Activated CD8-positive, alpha-beta memory T cell treated with anti-CD3 and anti-CD28 coated beads for 48 hours (primary cell): ENCODE measurements around the gene CHCHD3.
"Not testable (repeated sequence)": the region's sequence is repeated elsewhere in the genome, so short reads cannot be mapped to it uniquely, and the experiment has no call there.

Source experiments
- DNase-seq, 3 experiments: peaks; one replicate each; pipeline ENCODE4 v3.0.0-alpha.2; 2020; ENCODE audit warnings: low read depth in 2 of 3, low spot score in 2 of 3

CHCHD3 gene

DNA sequence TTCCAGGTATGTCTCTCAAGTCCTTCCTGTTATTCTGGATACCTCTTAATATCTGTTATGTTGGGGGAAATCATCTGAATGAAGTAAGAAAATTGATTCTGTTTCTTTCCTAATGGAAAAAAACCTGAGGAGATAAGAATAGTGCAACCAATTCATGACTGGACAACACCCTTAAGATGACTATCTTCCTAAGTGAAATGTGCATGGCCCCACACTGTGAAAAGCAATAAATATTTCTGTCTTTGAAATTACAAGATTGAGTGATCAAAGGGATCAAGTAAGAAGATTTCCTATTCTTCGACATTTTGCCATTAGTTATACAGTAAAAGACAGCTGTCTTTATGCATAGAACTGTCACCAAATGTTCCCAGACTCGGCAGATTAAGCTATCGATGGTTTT, 73.9 kb downstream of the CHCHD3 start:
- DNase-seq: no peak

DNA sequence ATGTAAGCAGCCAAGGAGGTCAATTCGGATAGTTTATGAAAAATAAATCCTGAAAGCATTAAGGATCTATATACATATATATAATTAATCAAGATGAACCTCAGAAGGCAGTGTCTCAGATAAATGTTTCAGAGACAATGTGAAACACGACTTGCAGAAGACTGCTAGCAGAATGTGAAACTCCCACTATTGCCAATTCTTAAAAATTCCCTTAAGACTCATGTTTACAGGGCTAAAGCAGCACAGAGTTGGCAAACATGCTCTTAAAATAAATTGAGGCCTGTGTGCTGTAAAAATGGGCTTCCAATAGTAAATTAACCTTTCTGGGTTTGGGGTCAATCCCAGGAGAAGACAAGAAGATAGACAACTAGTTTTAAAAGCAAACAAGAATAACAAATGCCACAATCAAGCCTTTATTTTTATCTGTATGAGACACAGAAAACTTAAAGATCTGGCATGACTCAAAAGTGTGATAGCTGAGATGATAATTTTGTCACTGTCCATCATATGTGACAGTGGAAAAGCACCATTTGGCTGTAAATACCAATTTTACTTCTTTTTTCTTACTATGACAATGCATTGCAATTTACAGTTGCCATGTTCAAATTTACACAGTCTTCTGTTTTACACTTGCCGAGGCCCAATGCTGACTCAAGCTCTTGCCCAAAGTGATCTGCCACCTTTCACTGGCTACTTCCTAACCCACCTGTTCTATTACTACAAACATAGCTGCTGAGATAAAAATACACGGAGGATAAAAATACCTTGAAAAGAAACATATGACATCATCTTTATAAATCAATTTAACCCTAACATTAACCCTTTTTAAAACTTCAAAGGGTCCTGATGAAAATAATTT, 78.6 kb downstream of the CHCHD3 start:
- DNase-seq: no peak

- DNase-seq: no peak
Observed at GRCh38 chr7:133001727-133002126, 80.2 kb downstream of the CHCHD3 start.

DNA sequence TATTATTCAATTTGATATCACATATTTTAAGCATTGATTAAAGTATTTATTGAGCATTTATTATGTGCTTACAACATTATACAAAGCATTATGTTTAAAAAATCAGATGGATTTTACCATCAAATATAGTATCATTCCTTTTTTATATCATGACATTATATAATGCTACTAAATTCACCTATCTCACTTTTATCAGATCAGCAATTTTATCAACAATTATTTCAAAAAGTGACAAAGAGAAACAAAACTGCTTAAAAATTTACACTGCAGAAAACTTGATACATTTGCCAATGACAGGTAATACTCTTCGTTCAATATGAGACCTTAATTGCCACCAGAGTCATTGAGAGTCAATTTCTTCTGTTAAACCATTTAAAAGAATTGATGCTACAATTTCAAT, 82.0 kb downstream of the CHCHD3 start:
- no peak for DNase-seq

GRCh38 chr7:132998763-132999162, 83.1 kb downstream of the CHCHD3 start:
- DNase-seq: no peak

- DNase-seq: no peak
Observed at GRCh38 chr7:132997505-132997904, 84.4 kb downstream of the CHCHD3 start.

DNA sequence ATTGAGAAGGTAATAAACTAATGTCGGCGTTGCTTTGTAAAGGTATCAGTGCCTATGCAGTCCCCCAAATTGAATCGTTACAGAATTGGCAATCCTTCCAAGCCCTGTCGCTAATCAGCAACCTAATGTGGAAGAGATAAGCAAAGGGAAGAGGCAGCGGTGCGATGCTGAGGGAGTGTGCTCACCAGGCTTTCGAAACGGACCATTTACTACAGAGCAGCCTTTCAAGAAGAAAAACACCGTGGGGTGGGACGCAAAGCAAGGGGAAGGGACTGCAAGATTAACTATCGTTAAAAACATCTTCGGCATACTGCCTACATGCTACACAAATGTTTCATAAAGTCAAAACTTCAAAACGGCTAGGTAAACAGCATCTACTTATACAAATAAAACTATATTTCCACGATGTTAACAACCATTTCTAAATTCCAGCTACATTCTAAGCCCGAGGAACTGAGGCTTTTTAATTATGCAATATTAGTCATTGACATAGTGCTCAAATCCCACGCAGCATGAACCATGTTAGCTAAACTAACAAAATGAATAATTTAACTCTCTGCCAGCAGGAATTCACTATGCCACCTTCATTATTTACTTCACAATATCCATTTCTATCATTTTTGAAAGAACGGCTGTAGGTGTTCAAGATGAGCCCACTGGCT, 85.2 kb downstream of the CHCHD3 start:
- DNase-seq: no peak

- DNase-seq: no peak
Observed at GRCh38 chr7:132993377-132994013, 88.4 kb downstream of the CHCHD3 start.

GRCh38 chr7:132991615-132992587, 90.0 kb downstream of the CHCHD3 start:
- no peak for DNase-seq

- DNase-seq: no peak
Observed at GRCh38 chr7:132988117-132988516, 93.8 kb downstream of the CHCHD3 start.

- DNase-seq: no peak
Observed at GRCh38 chr7:132980402-132980801, 101.5 kb downstream of the CHCHD3 start.

- no peak for DNase-seq
Observed at GRCh38 chr7:132979524-132979923, 102.4 kb downstream of the CHCHD3 start.

GRCh38 chr7:132977234-132977633, 104.7 kb downstream of the CHCHD3 start:
- DNase-seq: no peak

DNA sequence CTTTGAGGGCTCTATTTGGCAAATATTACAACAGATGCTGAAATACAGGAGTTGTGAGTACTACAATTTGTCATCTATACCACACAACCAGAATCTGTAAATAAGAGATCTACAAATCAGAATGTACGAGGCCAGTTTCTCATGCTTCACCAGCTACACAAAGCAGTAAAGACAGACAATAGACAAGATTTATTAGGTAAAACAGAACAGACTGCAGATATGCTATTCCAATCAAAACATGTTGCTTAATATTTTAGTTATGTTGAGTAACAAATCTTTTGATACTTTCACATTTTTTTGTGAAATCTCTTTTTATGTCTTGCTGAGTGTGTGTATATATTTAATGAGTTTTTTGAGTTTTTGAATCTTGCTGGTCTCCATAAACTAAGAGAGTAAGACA, 109.1 kb downstream of the CHCHD3 start:
- no peak for DNase-seq

DNA sequence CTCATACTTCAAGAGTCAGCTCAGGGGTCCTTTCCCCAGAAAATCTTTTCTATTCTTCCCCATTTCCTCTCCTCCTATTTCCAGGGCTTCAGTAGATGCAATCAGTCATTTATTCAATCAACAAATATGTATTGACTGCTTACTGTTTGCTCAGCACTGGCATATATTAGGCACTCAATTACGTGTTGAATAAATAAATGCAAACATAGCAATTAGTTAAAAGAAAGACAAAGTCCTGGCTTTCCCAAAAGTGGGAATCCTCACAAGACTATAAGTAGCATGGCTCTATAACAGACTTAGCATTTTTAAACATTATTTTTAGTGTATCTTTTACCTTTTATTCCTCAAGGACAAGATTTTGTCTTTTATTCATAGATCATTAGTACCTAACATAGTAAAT, 111.6 kb downstream of the CHCHD3 start:
- DNase-seq: no peak

DNA sequence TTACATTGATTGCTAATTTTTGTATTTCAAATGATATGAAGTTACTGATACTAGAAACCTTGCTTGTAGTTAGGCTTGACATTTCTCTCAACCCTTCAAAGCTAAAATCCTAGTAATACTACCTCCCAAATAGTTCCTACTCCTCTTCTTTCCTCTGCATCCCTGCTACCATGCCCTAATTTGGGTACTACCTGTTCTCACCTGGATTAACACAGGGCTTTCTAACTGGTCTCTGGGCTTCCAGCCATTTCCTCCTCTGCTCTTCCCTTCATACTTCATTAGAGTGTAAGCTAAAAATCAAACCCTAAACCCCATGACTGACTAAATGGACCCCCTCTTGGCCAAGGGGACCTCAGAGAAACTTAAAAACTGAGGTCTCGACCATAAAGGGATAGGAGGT, 112.4 kb downstream of the CHCHD3 start:
- DNase-seq: no peak

- DNase-seq: not testable (repeated sequence)
Observed at GRCh38 chr7:132967470-132967848, 114.4 kb downstream of the CHCHD3 start.

DNA sequence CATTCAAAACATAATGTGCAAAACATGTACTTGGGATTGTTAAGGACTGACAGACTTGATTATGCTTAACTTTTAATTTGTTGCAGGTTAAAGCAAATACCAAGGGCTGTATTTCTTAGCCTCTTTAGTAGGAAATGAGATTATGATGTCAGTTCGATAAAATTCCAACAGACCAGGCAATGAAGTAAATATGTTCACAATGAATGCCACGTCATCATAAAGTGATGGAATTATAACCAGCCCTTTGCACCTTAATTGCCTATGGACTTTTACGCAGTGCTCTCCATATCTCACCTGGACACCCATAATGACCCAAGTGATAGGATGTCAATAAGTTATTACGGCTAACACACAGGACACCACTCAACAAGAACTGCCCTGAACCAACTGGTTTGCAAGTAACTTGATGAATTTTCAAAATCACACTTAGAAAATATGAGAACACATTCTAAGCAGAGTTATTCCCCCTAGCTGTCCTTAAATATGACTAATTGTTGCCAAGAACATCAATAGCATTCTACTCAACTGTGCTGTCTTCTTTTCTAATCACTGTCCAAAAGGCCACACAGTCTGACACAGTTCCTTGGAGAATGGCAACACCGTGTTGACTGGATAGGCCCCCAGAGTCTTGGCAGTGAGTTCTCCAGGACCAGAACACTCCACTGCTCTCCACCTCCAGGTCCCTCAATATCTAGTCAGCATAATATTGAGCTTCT, 115.0 kb downstream of the CHCHD3 start:
- no peak for DNase-seq

DNA sequence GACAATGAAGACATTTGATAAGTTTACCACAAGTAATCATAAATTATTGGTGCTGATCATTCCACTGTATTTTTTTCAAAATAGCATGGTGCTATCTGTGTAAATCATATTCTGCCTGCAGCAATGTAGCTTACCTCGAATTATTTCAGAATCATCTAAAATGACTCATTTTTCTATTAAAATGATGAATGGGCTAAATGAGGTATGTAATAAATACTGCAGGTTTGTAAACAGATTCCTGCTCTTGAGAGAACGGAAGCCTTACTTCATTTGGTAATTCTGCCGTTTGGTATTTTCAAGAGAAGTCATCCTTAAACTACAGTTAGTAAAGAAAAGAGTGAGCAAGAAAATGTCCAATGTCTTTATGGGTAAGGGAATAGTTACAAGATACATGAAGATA, 115.9 kb downstream of the CHCHD3 start:
- no peak for DNase-seq

DNA sequence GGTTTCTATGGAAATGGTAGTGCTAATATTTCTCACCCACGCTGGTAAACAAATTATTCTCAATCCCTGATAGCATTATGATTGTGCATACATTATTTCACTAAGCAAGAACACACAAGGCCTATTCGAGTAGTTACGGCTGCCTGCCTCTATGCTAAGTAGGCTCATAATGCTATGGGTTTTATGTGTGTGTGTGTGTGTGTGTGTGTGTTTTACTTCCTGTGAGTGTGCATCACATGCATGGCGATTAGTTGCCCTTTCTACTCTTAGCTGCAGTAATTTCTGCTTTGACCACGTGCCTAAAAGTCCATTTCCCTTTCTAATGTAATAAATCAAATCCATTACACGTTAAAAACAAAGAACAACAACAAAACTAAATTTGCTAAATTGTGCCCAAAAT, 117.0 kb downstream of the CHCHD3 start:
- no peak for DNase-seq
